B cell (primary cell): ENCODE data around the gene CDH13. TPM values are rescaled to one million over a fixed set of nuclear protein-coding genes. Genes with fewer than 3 reads are reported as not detected.

ENCODE experiments used
- ATAC-seq: fragments of 200-7000 bp; cut with Tn5 transposase; one replicate; pipeline ENCODE4 v1.10.0; 2021; ENCODE audit warnings: low read depth, mild to moderate bottlenecking, moderate number of reproducible peaks, moderate library complexity
- CTCF ChIA-PET: fragments of 350-600 bp; sonication (Branson Sonifier 250); formaldehyde crosslinking; loops from one replicate; lab custom pipeline; 2021; ENCODE audit warnings: antibody characterized with exemption, inconsistent platforms; lab: Charles Lee
- POLR2A ChIA-PET: fragments of 350-600 bp; sonication (Branson Sonifier 250); formaldehyde crosslinking; loops from one replicate; lab custom pipeline; 2021; ENCODE audit warnings: antibody characterized with exemption; lab: Charles Lee
- DNase-seq: peaks from one replicate; pipeline ENCODE4 v3.0.0; 2013
- H2AFZ ChIP-seq: 2 replicates; pipeline ENCODE4 v1.6.1; 2012; ENCODE audit warnings: mild to moderate bottlenecking, low read depth, low read length; ENCODE audit not compliant: insufficient read depth, poor library complexity, severe bottlenecking
- H3K27ac ChIP-seq, 2 donors: 1 replicate in 1 of 2; 2 replicates in 1 of 2; pipeline ENCODE4 v1.5.1; 2012 to 2013; ENCODE audit warnings: low read length in 2 of 2, mild to moderate bottlenecking in 2 of 2, moderate library complexity in 1 of 2
- H3K27me3 ChIP-seq, 4 experiments: fragments of 200-600 bp in 1 of 4; sonication (generic) in 1 of 4; replicated peaks in 1 of 4; 1 replicate in 2 of 4; 2 replicates in 2 of 4; pipeline versions ENCODE4 v1.6.1 to v1.7.0; 2013 to 2016; ENCODE audit warnings: low read length in 3 of 4, mild to moderate bottlenecking in 2 of 4, mixed read lengths in 1 of 4, moderate library complexity in 1 of 4; ENCODE audit not compliant: insufficient read depth in 4 of 4, control insufficient read depth in 3 of 4; ENCODE audit errors: control extremely low read depth in 1 of 4
- H3K36me3 ChIP-seq, 2 experiments: replicated peaks in 1 of 2; 1 replicate in 1 of 2; 2 replicates in 1 of 2; pipeline versions ENCODE4 v1.6.1 to v1.7.1; 2013; ENCODE audit warnings: low read length in 1 of 2; ENCODE audit not compliant: insufficient read depth in 2 of 2, control insufficient read depth in 1 of 2; ENCODE audit errors: control extremely low read depth in 1 of 2, extremely low read depth in 1 of 2
- H3K4me1 ChIP-seq, 2 donors: fragments of 200-600 bp in 1 of 2; sonication (generic) in 1 of 2; 1 replicate in 1 of 2; 2 replicates in 1 of 2; pipeline versions ENCODE4 v1.5.1 to v1.6.1; 2013 to 2017; ENCODE audit warnings: low read length in 2 of 2; ENCODE audit not compliant: control insufficient read depth in 2 of 2, insufficient read depth in 2 of 2
- H3K4me2 ChIP-seq: replicated peaks from 2 replicates; pipeline ENCODE3; 2012; ENCODE audit warnings: mild to moderate bottlenecking, low read depth, low read length; ENCODE audit not compliant: poor library complexity, severe bottlenecking
- H3K4me3 ChIP-seq, 5 experiments: fragments of 200-600 bp in 1 of 5; sonication (generic) in 1 of 5; 1 replicate in 3 of 5; 2 replicates in 2 of 5; pipeline versions ENCODE4 v1.5.1 to v1.7.0; 2011 to 2016; ENCODE audit warnings: low read length in 4 of 5, mild to moderate bottlenecking in 4 of 5, low read depth in 2 of 5, control low read depth in 1 of 5, moderate library complexity in 1 of 5; ENCODE audit not compliant: insufficient read depth in 1 of 5; ENCODE audit errors: control extremely low read depth in 1 of 5, extremely low read depth in 1 of 5
- H3K79me2 ChIP-seq: fragments of 200-600 bp; sonication (generic); one replicate; pipeline ENCODE4 v1.6.0; 2016; ENCODE audit warnings: low read length; ENCODE audit not compliant: control insufficient read depth, insufficient read depth
- H3K9ac ChIP-seq: fragments of 200-600 bp; sonication (generic); 2 replicates; pipeline ENCODE4 v1.6.1; 2017; ENCODE audit warnings: mild to moderate bottlenecking, low read length, moderate library complexity
- H3K9me3 ChIP-seq, 3 donors: one replicate each; pipeline versions ENCODE4 v1.6.1 to v1.7.1; 2013; ENCODE audit warnings: low read length in 2 of 3; ENCODE audit not compliant: control insufficient read depth in 2 of 3, insufficient read depth in 1 of 3; ENCODE audit errors: control extremely low read depth in 1 of 3
- H4K20me1 ChIP-seq: 2 replicates; pipeline ENCODE4 v1.6.0; 2012; ENCODE audit warnings: mild to moderate bottlenecking, low read length; ENCODE audit not compliant: insufficient read depth, control insufficient read depth, poor library complexity, severe bottlenecking
- H3K27ac Mint-ChIP-seq: one replicate; pipeline ENCODE4 v1.8.0; 2021; ENCODE audit warnings: mixed read lengths
- H3K27me3 Mint-ChIP-seq: one replicate; pipeline ENCODE4 v1.8.0; 2021; ENCODE audit warnings: mixed read lengths
- H3K4me1 Mint-ChIP-seq: one replicate; pipeline ENCODE4 v1.8.0; 2021; ENCODE audit warnings: mixed read lengths
- H3K4me3 Mint-ChIP-seq: one replicate; pipeline ENCODE4 v1.8.0; 2021; ENCODE audit warnings: mixed read lengths
- H3K9me3 Mint-ChIP-seq: one replicate; pipeline ENCODE4 v1.8.0; 2022; ENCODE audit warnings: mixed read lengths; ENCODE audit not compliant: insufficient read depth
- EZH2 ChIP-seq: IDR thresholded peaks from 2 replicates; pipeline ENCODE4 v1.6.1; 2012; ENCODE audit warnings: borderline replicate concordance, low read depth, mild to moderate bottlenecking, moderate library complexity, low read length; ENCODE audit not compliant: insufficient read depth, poor library complexity, severe bottlenecking
- WGBS: methylation state at CpG from one replicate; pipeline ENCODE4 v1.1.5; 2013; ENCODE audit warnings: missing lambda C conversion rate; ENCODE audit not compliant: insufficient coverage; 5-methylcytosine and 5-hydroxymethylcytosine counted together
- intact Hi-C: fragments of 100-400 bp; cut with micrococcal nuclease; formaldehyde crosslinking; loops from one replicate; pipeline ENCODE4 v1.10.0; 2022
- polyA plus RNA-seq: library from polyadenylated mRNA; depleted of rRNA; stranded (reverse); fragments of >200 nt; gene quantifications from 2 replicates; pipeline ENCODE4 v1.2.3, GENCODE V29; 2012
- total RNA-seq, 2 donors: library from RNA; stranded (reverse); fragments of 120-200 nt in 1 of 2; gene quantifications; 1 replicate in 1 of 2; 2 replicates in 1 of 2; pipeline versions ENCODE4 v1.2.3 to v1.2.4, GENCODE V29; 2013 to 2022
- TF ChIP-seq, protein P1 (sequence below): fragments of 200-600 bp; IDR thresholded peaks from one replicate; pipeline ENCODE4 v1.8.0; 2022; ENCODE audit warnings: antibody characterized with exemption, mild to moderate bottlenecking

The CDH13 gene
- total and polyA plus RNA-seq, 2 donors (not counting 1 experiment from before 2014, with no cell fraction given) = not detected

DNA sequence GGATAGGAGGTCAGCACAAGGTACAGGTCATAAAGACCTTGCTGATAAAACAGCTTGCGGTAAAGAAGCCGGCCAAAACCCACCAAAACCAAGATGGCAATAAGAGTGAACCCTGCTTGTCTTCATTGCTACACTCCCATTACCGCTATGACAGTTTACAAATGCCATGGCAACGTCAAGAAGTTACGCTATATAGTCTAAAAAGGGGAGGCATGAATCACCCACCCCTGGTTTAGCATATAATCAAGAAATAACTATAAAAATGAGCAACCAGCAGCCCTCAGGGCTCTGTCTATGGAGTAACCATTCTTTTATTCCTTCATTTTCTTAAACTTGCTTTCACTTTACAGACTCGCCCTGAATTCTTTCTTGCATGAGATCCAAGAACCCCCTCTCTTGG is 1180.0 kb downstream of the CDH13 start:
- Histone ChIP-seq H3K4me1 (peaks cover 55 to 57% of the 10 kb centered on the region in 2 donors), H3K27ac (peak overlapping the region; percentile 78 to 91), H3K36me3 (peaks cover under 1 to 11% of the 10 kb centered on the region in 2 experiments), H3K9ac (no peak overlapping the region), H3K4me2 (peak overlapping the region; percentile 92), H3K4me3 (no peak overlapping the region), H4K20me1 (peaks cover 14% of the 10 kb centered on the region), H3K79me2 (peaks cover 63% of the 10 kb centered on the region), H2AFZ (peak overlapping the region; percentile 99), H3K27me3 (no peaks in the 10 kb centered on the region), H3K9me3 (peaks cover 0 to 11% (median 0%) of the 10 kb centered on the region in 3 donors)
- Mint-ChIP-seq H3K9me3 (peaks cover 2% of the 10 kb centered on the region), H3K27me3 (no peaks in the 10 kb centered on the region), H3K27ac (peak overlapping the region; percentile 98), H3K4me1 (peaks cover 71% of the 10 kb centered on the region), H3K4me3 (peak overlapping the region; percentile 97)
- ATAC-seq = no peak
- intact Hi-C loops = loop anchor here (1.0 to 10.0 kb wide), 9 partner anchors 20 to 1221 kb away; partner anchors contain the start of genes DNAAF1, HSDL1, KIAA0513 and MEAK7
- POLR2A ChIA-PET = interaction anchor here (0.6 to 1.1 kb wide), 3 partner anchors 37 to 809 kb away, joined by 3 to 6 read pairs (median 4); no protein-coding TSS in a partner anchor
- CTCF ChIA-PET = no interaction called here
- DNase-seq = peak; percentile 15
- WGBS = 96% methylated on average over 4 of the region's 6 CpGs
- no peak for TF ChIP-seq EZH2
- TF ChIP-seq, protein P1, sequence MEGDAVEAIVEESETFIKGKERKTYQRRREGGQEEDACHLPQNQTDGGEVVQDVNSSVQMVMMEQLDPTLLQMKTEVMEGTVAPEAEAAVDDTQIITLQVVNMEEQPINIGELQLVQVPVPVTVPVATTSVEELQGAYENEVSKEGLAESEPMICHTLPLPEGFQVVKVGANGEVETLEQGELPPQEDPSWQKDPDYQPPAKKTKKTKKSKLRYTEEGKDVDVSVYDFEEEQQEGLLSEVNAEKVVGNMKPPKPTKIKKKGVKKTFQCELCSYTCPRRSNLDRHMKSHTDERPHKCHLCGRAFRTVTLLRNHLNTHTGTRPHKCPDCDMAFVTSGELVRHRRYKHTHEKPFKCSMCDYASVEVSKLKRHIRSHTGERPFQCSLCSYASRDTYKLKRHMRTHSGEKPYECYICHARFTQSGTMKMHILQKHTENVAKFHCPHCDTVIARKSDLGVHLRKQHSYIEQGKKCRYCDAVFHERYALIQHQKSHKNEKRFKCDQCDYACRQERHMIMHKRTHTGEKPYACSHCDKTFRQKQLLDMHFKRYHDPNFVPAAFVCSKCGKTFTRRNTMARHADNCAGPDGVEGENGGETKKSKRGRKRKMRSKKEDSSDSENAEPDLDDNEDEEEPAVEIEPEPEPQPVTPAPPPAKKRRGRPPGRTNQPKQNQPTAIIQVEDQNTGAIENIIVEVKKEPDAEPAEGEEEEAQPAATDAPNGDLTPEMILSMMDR = no peak

DNA sequence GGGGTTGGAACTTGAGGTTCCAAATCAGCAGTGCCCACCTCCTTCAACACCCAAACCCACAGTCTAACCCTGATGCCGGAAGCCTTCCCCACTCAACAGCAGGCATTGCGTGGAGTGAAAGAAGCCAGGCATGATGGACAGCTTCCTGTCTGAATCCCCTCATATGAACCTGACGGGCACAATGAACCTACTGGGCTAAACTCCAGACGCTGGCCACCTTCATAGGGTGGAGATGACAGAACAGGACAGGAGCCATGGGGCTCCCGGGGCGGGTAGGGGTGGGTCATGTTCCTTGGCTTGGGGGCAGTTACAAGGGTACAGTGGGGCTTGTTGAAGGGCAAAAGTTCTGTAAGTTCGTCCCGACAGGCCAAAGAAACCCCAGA is 1180.5 kb downstream of the CDH13 start:
- ATAC-seq = no peak
- CTCF ChIA-PET = interaction anchor here (2.0 kb wide), 1 partner anchor 18 kb away, joined by 11 read pairs; no protein-coding TSS in a partner anchor
- Histone ChIP-seq H3K9me3 (peaks cover 0 to 11% (median 0%) of the 10 kb centered on the region in 3 donors), H3K27me3 (no peaks in the 10 kb centered on the region), H3K27ac (peak overlapping the region; percentile 78 to 91), H3K36me3 (peaks cover 2 to 17% of the 10 kb centered on the region in 2 experiments), H3K4me1 (peaks cover 55 to 57% of the 10 kb centered on the region in 2 donors), H2AFZ (peak overlapping the region; percentile 99), H4K20me1 (peaks cover 14% of the 10 kb centered on the region), H3K4me3 (peak overlapping the region in 3 of 5 experiments; percentile 11 to 93 (median 15)), H3K9ac (peak overlapping the region; percentile 8), H3K4me2 (peak overlapping the region; percentile 92), H3K79me2 (peaks cover 61% of the 10 kb centered on the region)
- WGBS = 86% methylated on average over 2 of the region's 8 CpGs
- DNase-seq = no peak
- Mint-ChIP-seq H3K4me3 (peak overlapping the region; percentile 97), H3K27me3 (no peaks in the 10 kb centered on the region), H3K9me3 (peaks cover 2% of the 10 kb centered on the region), H3K27ac (peak overlapping the region; percentile 98), H3K4me1 (peaks cover 67% of the 10 kb centered on the region)
- TF ChIP-seq, protein P1 = no peak
- TF ChIP-seq EZH2 = no peak
- POLR2A ChIA-PET = interaction anchor here (0.7 kb wide), 1 partner anchor 369 kb away, joined by 6 read pairs; no protein-coding TSS in a partner anchor
- intact Hi-C loops = loop anchor here (1.0 to 10.0 kb wide), 9 partner anchors 19 to 1220 kb away; partner anchors contain the start of genes DNAAF1, HSDL1, KIAA0513 and MEAK7
